Lower leg skin (tissue), 4 donors: ENCODE results near the gene LRPPRC. TPM values are rescaled to one million over a fixed set of nuclear protein-coding genes. Genes with fewer than 3 reads are reported as not detected.

Source experiments
- DNase-seq, 2 donors: peaks; one replicate each; pipeline ENCODE4 v3.0.0-alpha.2; 2019; ENCODE audit warnings: low spot score in 2 of 2
- H3K4me3 ChIP-seq: fragments of 200-600 bp; sonication (generic); 2 replicates; pipeline ENCODE4 v1.5.1; 2017; ENCODE audit warnings: mild to moderate bottlenecking, low read depth; ENCODE audit not compliant: poor library complexity, severe bottlenecking
- CTCF ChIP-seq, 3 donors: fragments of 450-650 bp; IDR thresholded peaks; one replicate each; pipeline ENCODE4 v1.5.1; 2016; ENCODE audit warnings: antibody characterized with exemption in 3 of 3, mild to moderate bottlenecking in 3 of 3, moderate library complexity in 2 of 3
- POLR2A ChIP-seq, 2 donors: fragments of 450-650 bp; IDR thresholded peaks; one replicate each; pipeline ENCODE4 v1.6.1; 2016 to 2017; ENCODE audit warnings: antibody characterized with exemption in 2 of 2, mild to moderate bottlenecking in 1 of 2, moderate library complexity in 1 of 2
- WGBS, 2 donors: methylation state at CpG; one replicate each; pipeline ENCODE4 v1.1.5; 2018; 5-methylcytosine and 5-hydroxymethylcytosine counted together
- intact Hi-C: fragments of 100-400 bp; cut with DNase I; formaldehyde crosslinking; loops from one replicate; pipeline ENCODE4 v1.15.0; 2023; ENCODE audit warnings: low total_unique reads
- total RNA-seq, 4 donors: library from RNA; depleted of rRNA; stranded (reverse); fragments of >200 nt; gene quantifications; one replicate each; pipeline ENCODE4 v1.1.0, GENCODE V29; 2016

LRPPRC gene
- total RNA-seq, 4 donors from 2014 or later: 39.5 to 51.2 (median 47.8) TPM

DNA sequence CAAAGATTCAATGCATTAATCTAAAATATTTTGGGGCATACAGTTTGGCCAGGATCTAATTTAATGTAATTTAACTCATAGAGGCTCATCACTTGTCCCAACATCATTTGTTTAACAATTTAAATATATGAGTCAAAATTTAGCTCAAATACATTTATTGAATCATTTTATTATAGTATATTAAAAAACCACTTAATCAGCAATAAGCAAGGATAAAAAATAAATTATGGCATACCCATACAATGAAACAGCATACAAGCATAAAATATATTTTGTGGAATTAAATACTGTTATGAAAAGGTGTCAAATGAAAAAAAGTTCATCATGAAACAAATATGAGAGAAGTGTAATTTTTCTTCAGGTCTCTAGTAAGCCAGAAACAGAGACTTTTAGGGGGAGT, 34.9 kb downstream of the LRPPRC start:
- DNase-seq: no peak
- H3K4me3 ChIP-seq: no peak overlapping the region
- intact Hi-C loops: no loop called here
- no peak for TF ChIP-seq CTCF (IDR thresholded peaks at IDR 0.05)

GRCh38 chr2:43958397-43959275, 37.2 kb downstream of the LRPPRC start:
- no peak for TF ChIP-seq POLR2A (IDR thresholded peaks at IDR 0.05)
- TF ChIP-seq CTCF (IDR thresholded peaks at IDR 0.05): no peak
- intact Hi-C loops: no loop called here
- DNase-seq: no peak
- no peak overlapping the region for H3K4me3 ChIP-seq
- WGBS, 2 donors: 79 to 80% methylated on average over 5 of the region's 5 CpGs

DNA sequence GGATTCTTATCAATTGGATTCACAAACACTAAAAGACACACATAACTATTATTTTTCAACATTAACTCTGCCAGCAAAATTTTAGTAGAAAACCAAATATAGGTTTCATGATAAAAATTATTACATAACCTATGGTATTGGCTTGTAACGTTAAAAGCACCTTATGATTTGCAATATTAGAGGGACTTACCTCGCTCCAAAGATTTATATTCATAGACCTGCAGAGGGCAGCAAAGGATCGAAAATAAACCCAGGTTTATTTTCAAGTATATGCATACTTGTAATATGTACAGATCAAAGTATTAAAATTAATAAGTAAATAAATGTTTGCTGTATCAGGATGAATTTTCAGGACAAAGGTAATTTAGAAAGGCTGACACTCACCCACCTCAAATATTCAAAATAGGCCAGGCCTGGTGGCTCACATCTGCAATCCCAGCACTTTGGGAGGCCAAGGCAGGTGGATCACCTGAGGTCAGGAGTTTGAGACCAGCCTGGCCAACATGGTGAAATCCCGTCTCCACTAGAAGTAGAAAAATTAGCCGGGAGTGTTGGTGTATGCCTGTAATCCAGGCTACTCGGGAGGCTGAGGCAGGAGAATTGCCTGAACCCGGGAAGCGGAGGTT, 45.3 kb downstream of the LRPPRC start:
- WGBS, 2 donors: 72 to 75% methylated on average over 8 of the region's 8 CpGs
- intact Hi-C loops: no loop called here
- TF ChIP-seq CTCF (IDR thresholded peaks at IDR 0.05) (no peak), POLR2A (IDR thresholded peaks at IDR 0.05) (no peak)
- no peak overlapping the region for H3K4me3 ChIP-seq
- no peak for DNase-seq

GRCh38 chr2:43948370-43948769, 47.4 kb downstream of the LRPPRC start:
- no peak overlapping the region for H3K4me3 ChIP-seq
- intact Hi-C loops: no loop called here
- no peak for DNase-seq
- TF ChIP-seq POLR2A (IDR thresholded peaks at IDR 0.05) (no peak), CTCF (IDR thresholded peaks at IDR 0.05) (no peak)
- WGBS, 2 donors: 75 to 79% methylated on average over 3 of the region's 3 CpGs

- intact Hi-C loops: no loop called here
- TF ChIP-seq POLR2A (IDR thresholded peaks at IDR 0.05): no peak
- TF ChIP-seq CTCF (IDR thresholded peaks at IDR 0.05): no peak
- no peak for DNase-seq
- 97 to 99% methylated on average over 4 of the region's 4 CpGs for WGBS, 2 donors
- H3K4me3 ChIP-seq: no peak overlapping the region
These were observed 49.1 kb downstream of the LRPPRC start for GRCh38 chr2:43946685-43947084.
